HL-60/S4 treated with phorbol 12-myristate 13-acetate at 8.2 ng/mL for 4 days and 3 days (cell line): Measurements from ENCODE around the gene GOLGA6A.
"Not testable (repeated sequence)": the region's sequence is repeated elsewhere in the genome, so short reads cannot be mapped to it uniquely, and the experiment has no call there.

ENCODE experiments used
- in situ Hi-C: fragments of 300-500 bp; cut with MboI; formaldehyde crosslinking; loops from 2 replicates; pipeline ENCODE4 v1.15.0; 2022; ENCODE audit warnings: low sequenced_read_pairs

Gene GOLGA6A

GRCh38 chr15:74056330-74056729 lies 26.0 kb downstream of the GOLGA6A start:
- in situ Hi-C loops: not testable (repeated sequence)

- in situ Hi-C loops: no loop called here
Observed at GRCh38 chr15:74055804-74056203, 26.5 kb downstream of the GOLGA6A start.

GRCh38 chr15:74053941-74054529 lies 28.3 kb downstream of the GOLGA6A start:
- in situ Hi-C loops: no loop called here

GRCh38 chr15:74053517-74053916 lies 28.8 kb downstream of the GOLGA6A start:
- in situ Hi-C loops: no loop called here

GRCh38 chr15:74052271-74053260 lies 29.8 kb downstream of the GOLGA6A start:
- in situ Hi-C loops: not testable (repeated sequence)

GRCh38 chr15:74050556-74051234 lies 31.7 kb downstream of the GOLGA6A start:
- in situ Hi-C loops: no loop called here

- in situ Hi-C loops: no loop called here
Observed at GRCh38 chr15:74050127-74050526, 32.2 kb downstream of the GOLGA6A start.

- in situ Hi-C loops: no loop called here
Observed at GRCh38 chr15:74046275-74046674, 36.1 kb downstream of the GOLGA6A start.

- in situ Hi-C loops: no loop called here
Observed at GRCh38 chr15:74045636-74046274, 36.6 kb downstream of the GOLGA6A start.

- in situ Hi-C loops: no loop called here
Observed at GRCh38 chr15:74045184-74045583, 37.2 kb downstream of the GOLGA6A start.

- in situ Hi-C loops: no loop called here
Observed at GRCh38 chr15:74044267-74045110, 37.9 kb downstream of the GOLGA6A start.

GRCh38 chr15:74043425-74044266 lies 38.7 kb downstream of the GOLGA6A start:
- in situ Hi-C loops: no loop called here

GRCh38 chr15:74042603-74043424 lies 39.5 kb downstream of the GOLGA6A start:
- in situ Hi-C loops: no loop called here

- in situ Hi-C loops: no loop called here
Observed at GRCh38 chr15:74041777-74042435, 40.4 kb downstream of the GOLGA6A start.

- in situ Hi-C loops: no loop called here
Observed at GRCh38 chr15:74041311-74041756, 41.0 kb downstream of the GOLGA6A start.

- in situ Hi-C loops: no loop called here
Observed at GRCh38 chr15:74040109-74040850, 42.1 kb downstream of the GOLGA6A start.

- in situ Hi-C loops: no loop called here
Observed at GRCh38 chr15:74039656-74040010, 42.7 kb downstream of the GOLGA6A start.
